Muscle layer of colon (tissue), 2 donors: ENCODE results near the gene TAB2.

ENCODE experiments used
- H3K27ac ChIP-seq: one replicate; pipeline ENCODE4 v1.7.0; 2013; ENCODE audit warnings: low read depth, mild to moderate bottlenecking, low read length, moderate library complexity
- H3K27me3 ChIP-seq, 2 donors: one replicate each; pipeline ENCODE4 v1.7.0; 2013; ENCODE audit warnings: low read length in 2 of 2, mild to moderate bottlenecking in 2 of 2; ENCODE audit not compliant: insufficient read depth in 2 of 2, control insufficient read depth in 1 of 2
- H3K36me3 ChIP-seq: one replicate; pipeline ENCODE4 v1.7.0; 2013; ENCODE audit warnings: mild to moderate bottlenecking, low read length; ENCODE audit not compliant: insufficient read depth
- H3K4me1 ChIP-seq: one replicate; pipeline ENCODE4 v1.7.0; 2013; ENCODE audit warnings: mild to moderate bottlenecking, low read length; ENCODE audit not compliant: insufficient read depth
- H3K4me3 ChIP-seq, 2 donors: one replicate each; pipeline ENCODE4 v1.7.0; 2013; ENCODE audit warnings: low read length in 2 of 2, low read depth in 1 of 2, mild to moderate bottlenecking in 1 of 2, moderate library complexity in 1 of 2
- H3K9ac ChIP-seq: one replicate; pipeline ENCODE4 v1.7.0; 2013; ENCODE audit warnings: low read length
- H3K9me3 ChIP-seq: one replicate; pipeline ENCODE4 v1.7.0; 2013; ENCODE audit warnings: mild to moderate bottlenecking, low read length
- donor health status: abdominal sarcoma.
- donor health status: Adenocarcinoma of cecum.

The TAB2 gene

GRCh38 chr6:149448821-149449453 is 131.4 kb downstream of the TAB2 start:
- Histone ChIP-seq H3K27me3 (no peaks in the 10 kb centered on the region), H3K9ac (no peak overlapping the region), H3K4me3 (no peak overlapping the region), H3K4me1 (peaks cover 16% of the 10 kb centered on the region), H3K36me3 (no peaks in the 10 kb centered on the region), H3K9me3 (no peaks in the 10 kb centered on the region), H3K27ac (no peak overlapping the region)

- Histone ChIP-seq H3K9ac (no peak overlapping the region), H3K4me3 (peak overlapping the region; percentile 27 to 64), H3K27me3 (no peaks in the 10 kb centered on the region), H3K9me3 (no peaks in the 10 kb centered on the region), H3K36me3 (no peaks in the 10 kb centered on the region), H3K4me1 (peaks cover 27% of the 10 kb centered on the region), H3K27ac (no peak overlapping the region)
Observed at GRCh38 chr6:149449831-149450678, 132.5 kb downstream of the TAB2 start.

GRCh38 chr6:149450679-149451375 is 133.3 kb downstream of the TAB2 start:
- Histone ChIP-seq H3K9me3 (no peaks in the 10 kb centered on the region), H3K27ac (peak overlapping the region; percentile 13), H3K4me1 (peaks cover 32% of the 10 kb centered on the region), H3K9ac (no peak overlapping the region), H3K36me3 (no peaks in the 10 kb centered on the region), H3K27me3 (no peaks in the 10 kb centered on the region), H3K4me3 (peak overlapping the region; percentile 27 to 64)

GRCh38 chr6:149451376-149452036 is 134.0 kb downstream of the TAB2 start:
- peaks cover 32% of the 10 kb centered on the region for H3K4me1 ChIP-seq
- no peaks in the 10 kb centered on the region for H3K27me3 ChIP-seq
- no peaks in the 10 kb centered on the region for H3K9me3 ChIP-seq
- peak overlapping the region; percentile 13 for H3K27ac ChIP-seq
- H3K36me3 ChIP-seq = no peaks in the 10 kb centered on the region
- H3K9ac ChIP-seq = no peak overlapping the region
- H3K4me3 ChIP-seq = peak overlapping the region; percentile 27 to 64

GRCh38 chr6:149452037-149452939 is 134.8 kb downstream of the TAB2 start:
- no peaks in the 10 kb centered on the region for H3K36me3 ChIP-seq
- no peak overlapping the region for H3K4me3 ChIP-seq
- no peak overlapping the region for H3K27ac ChIP-seq
- H3K4me1 ChIP-seq = peaks cover 32% of the 10 kb centered on the region
- H3K27me3 ChIP-seq = no peaks in the 10 kb centered on the region
- no peaks in the 10 kb centered on the region for H3K9me3 ChIP-seq
- H3K9ac ChIP-seq = no peak overlapping the region

GRCh38 chr6:149453597-149454345 is 136.3 kb downstream of the TAB2 start:
- peak overlapping the region; percentile 50 for H3K27ac ChIP-seq
- H3K4me3 ChIP-seq = peak overlapping the region in 1 of 2 donors; percentile 17
- H3K36me3 ChIP-seq = no peaks in the 10 kb centered on the region
- H3K9ac ChIP-seq = no peak overlapping the region
- no peaks in the 10 kb centered on the region for H3K9me3 ChIP-seq
- no peaks in the 10 kb centered on the region for H3K27me3 ChIP-seq
- peaks cover 37% of the 10 kb centered on the region for H3K4me1 ChIP-seq

GRCh38 chr6:149454346-149454848 is 136.9 kb downstream of the TAB2 start:
- Histone ChIP-seq H3K4me3 (peak overlapping the region in 1 of 2 donors; percentile 17), H3K4me1 (peaks cover 37% of the 10 kb centered on the region), H3K27ac (peak overlapping the region; percentile 50), H3K9me3 (no peaks in the 10 kb centered on the region), H3K9ac (no peak overlapping the region), H3K27me3 (no peaks in the 10 kb centered on the region), H3K36me3 (no peaks in the 10 kb centered on the region)

- H3K27me3 ChIP-seq = no peaks in the 10 kb centered on the region
- H3K4me1 ChIP-seq = peaks cover 31% of the 10 kb centered on the region
- H3K27ac ChIP-seq = peak overlapping the region; percentile 50
- H3K9me3 ChIP-seq = no peaks in the 10 kb centered on the region
- H3K36me3 ChIP-seq = no peaks in the 10 kb centered on the region
- no peak overlapping the region for H3K9ac ChIP-seq
- peak overlapping the region in 1 of 2 donors; percentile 17 for H3K4me3 ChIP-seq
Observed at GRCh38 chr6:149455031-149455732, 137.7 kb downstream of the TAB2 start.

- Histone ChIP-seq H3K4me3 (no peak overlapping the region), H3K36me3 (no peaks in the 10 kb centered on the region), H3K27ac (no peak overlapping the region), H3K9me3 (no peaks in the 10 kb centered on the region), H3K27me3 (no peaks in the 10 kb centered on the region), H3K9ac (no peak overlapping the region), H3K4me1 (peaks cover 28% of the 10 kb centered on the region)
Observed at GRCh38 chr6:149456311-149457021, 139.0 kb downstream of the TAB2 start.
